HepG2 (cell line): ENCODE measurements around the gene EGR1. TPM values are rescaled to one million over a fixed set of nuclear protein-coding genes. Genes with fewer than 3 reads are reported as not detected.
A peak's percentile ranks its signal among the peaks of the same experiment; 100 is the strongest.

ENCODE experiments used
- CREB1 ChIP-seq, 2 experiments: fragments of 450-650 bp in 1 of 2; IDR thresholded peaks; 2 replicates each; pipeline ENCODE4 v1.6.1; 2016 to 2017; ENCODE audit warnings: control low read depth in 1 of 2, mild to moderate bottlenecking in 1 of 2, missing compliant biosample characterization in 1 of 2, missing genetic modification characterization in 1 of 2
- ELF3 ChIP-seq: IDR thresholded peaks from 2 replicates; pipeline ENCODE4 v1.6.1; 2016; ENCODE audit warnings: missing genetic modification reagents, missing compliant biosample characterization
- MAZ ChIP-seq, 2 experiments: sonication (generic) in 1 of 2; formaldehyde crosslinking in 1 of 2; IDR thresholded peaks; 2 replicates each; pipeline versions ENCODE4 v1.5.0 to v1.6.1; 2012 to 2020; ENCODE audit warnings: low read depth in 2 of 2, mild to moderate bottlenecking in 2 of 2, borderline replicate concordance in 1 of 2, improper control_type of control experiment in 1 of 2, low read length in 1 of 2, missing genetic modification reagents in 1 of 2, moderate library complexity in 1 of 2
- MTA3 ChIP-seq: sonication (generic); formaldehyde crosslinking; IDR thresholded peaks from 2 replicates; pipeline ENCODE4 v1.4.0; 2020; ENCODE audit warnings: missing genetic modification reagents
- MTF2 ChIP-seq: sonication (generic); formaldehyde crosslinking; IDR thresholded peaks from 2 replicates; pipeline ENCODE4 v1.5.0; 2020; ENCODE audit warnings: missing genetic modification reagents, borderline replicate concordance
- MZF1 ChIP-seq: sonication (generic); formaldehyde crosslinking; IDR thresholded peaks from 2 replicates; pipeline ENCODE4 v1.8.1; 2023; ENCODE audit warnings: mild to moderate bottlenecking, missing genetic modification reagents, borderline replicate concordance
- TSC22D2 ChIP-seq: sonication (generic); formaldehyde crosslinking; IDR thresholded peaks from 2 replicates; pipeline ENCODE4 v1.5.1; 2020; ENCODE audit warnings: missing genetic modification reagents, mild to moderate bottlenecking, borderline replicate concordance
- XBP1 ChIP-seq: sonication (generic); formaldehyde crosslinking; IDR thresholded peaks from 2 replicates; pipeline ENCODE4 v1.5.0; 2020; ENCODE audit warnings: missing genetic modification reagents
- ZMYM4 ChIP-seq: sonication (generic); formaldehyde crosslinking; IDR thresholded peaks from 2 replicates; pipeline ENCODE4 v1.8.1; 2023; ENCODE audit warnings: mild to moderate bottlenecking, missing genetic modification reagents
- ZNF20 ChIP-seq: sonication (generic); formaldehyde crosslinking; IDR thresholded peaks from 2 replicates; pipeline ENCODE4 v1.4.0; 2020; ENCODE audit warnings: mild to moderate bottlenecking, moderate library complexity, missing genetic modification reagents
- ZNF225 ChIP-seq: sonication (generic); formaldehyde crosslinking; IDR thresholded peaks from 2 replicates; pipeline ENCODE4 v1.4.0; 2020; ENCODE audit warnings: mild to moderate bottlenecking, missing genetic modification reagents
- ZNF256 ChIP-seq: sonication (generic); formaldehyde crosslinking; conservative IDR thresholded peaks from 2 replicates; pipeline ENCODE4 v1.4.0; 2020; ENCODE audit warnings: missing genetic modification reagents
- ZNF30 ChIP-seq: sonication (generic); formaldehyde crosslinking; IDR thresholded peaks from 2 replicates; pipeline ENCODE4 v1.5.0; 2020; ENCODE audit warnings: mild to moderate bottlenecking, missing genetic modification reagents
- ZNF331 ChIP-seq: sonication (generic); formaldehyde crosslinking; IDR thresholded peaks from 2 replicates; pipeline ENCODE4 v1.4.0; 2020; ENCODE audit warnings: missing genetic modification reagents
- ZNF34 ChIP-seq: sonication (generic); formaldehyde crosslinking; IDR thresholded peaks from 2 replicates; pipeline ENCODE4 v1.4.0; 2020; ENCODE audit warnings: mild to moderate bottlenecking, missing genetic modification reagents, borderline replicate concordance
- ZNF343 ChIP-seq: sonication (generic); formaldehyde crosslinking; IDR thresholded peaks from 2 replicates; pipeline ENCODE4 v1.4.0; 2020; ENCODE audit warnings: mild to moderate bottlenecking, missing genetic modification reagents
- ZNF367 ChIP-seq: sonication (generic); formaldehyde crosslinking; IDR thresholded peaks from 2 replicates; pipeline ENCODE4 v1.4.0; 2020; ENCODE audit warnings: missing genetic modification reagents, borderline replicate concordance
- ZNF510 ChIP-seq: sonication (generic); formaldehyde crosslinking; IDR thresholded peaks from 2 replicates; pipeline ENCODE4 v1.4.0; 2020; ENCODE audit warnings: low read depth, mild to moderate bottlenecking, missing genetic modification reagents
- ZNF691 ChIP-seq: sonication (generic); formaldehyde crosslinking; IDR thresholded peaks from 2 replicates; pipeline ENCODE4 v1.4.0; 2020; ENCODE audit warnings: missing genetic modification reagents, low read depth, mild to moderate bottlenecking, borderline replicate concordance
- polyA plus RNA-seq, 8 experiments: library from polyadenylated mRNA; depleted of rRNA in 3 of 8; stranded (reverse) in 7 of 8; unstranded in 1 of 8; fragments of >200 nt; fragmentation: Illumina TruSeq in 4 of 8; extraction: Trizol in 4 of 8; gene quantifications; 2 replicates each; pipeline versions ENCODE4 v1.2.1 to v1.2.3, GENCODE V29; 2011 to 2016; ENCODE audit warnings: low read depth in 4 of 8, missing spikeins in 1 of 8, mixed read lengths in 1 of 8; ENCODE audit not compliant: insufficient read depth in 1 of 8
- total RNA-seq, 5 experiments: library from RNA; depleted of rRNA; stranded (reverse); fragments of >200 nt; fragmentation: Illumina TruSeq; extraction: Trizol; gene quantifications; 2 replicates each; pipeline ENCODE4 v1.2.3, GENCODE V29; 2016; ENCODE audit warnings: low read depth in 1 of 5
- TF ChIP-seq, protein P1 (sequence below), 2 experiments: fragments of 450-650 bp in 1 of 2; sonication (generic) in 1 of 2; formaldehyde crosslinking in 1 of 2; IDR thresholded peaks; 2 replicates each; pipeline versions ENCODE4 v1.6.1 to v1.8.0; 2016 to 2022; ENCODE audit warnings: antibody characterized with exemption in 1 of 2, mild to moderate bottlenecking in 1 of 2, missing genetic modification reagents in 1 of 2

Gene EGR1
- total and polyA plus RNA-seq, 2 of the 13 experiments (the other 11 are each of a cell fraction or from before 2014, with no cell fraction given) = 4.1 to 4.5 TPM

- TF ChIP-seq MAZ (IDR thresholded peaks at IDR 0.05; ENCODE audit: borderline replicate concordance, low read depth, low read length) (no peak), MAZ (CRISPR knock-in tag; IDR thresholded peaks at IDR 0.05; ENCODE audit: low read depth) (no peak), CREB1 (IDR thresholded peaks at IDR 0.05) (peak; percentile 95), CREB1 (CRISPR knock-in tag; IDR thresholded peaks at IDR 0.05) (no peak), ELF3 (peak; percentile 30; the same call in 1 of the 2 replicates), ZNF343 (CRISPR knock-in tag) (no peak), ZNF225 (CRISPR knock-in tag) (no peak), MTF2 (CRISPR knock-in tag) (no peak), ZNF510 (CRISPR knock-in tag) (no peak), MTA3 (CRISPR knock-in tag) (no peak), MZF1 (CRISPR knock-in tag) (no peak), TSC22D2 (CRISPR knock-in tag) (no peak), ZMYM4 (CRISPR knock-in tag) (no peak), ZNF367 (CRISPR knock-in tag) (no peak), ZNF30 (CRISPR knock-in tag) (no peak), XBP1 (no peak), ZNF256 (CRISPR knock-in tag) (no peak), ZNF331 (CRISPR knock-in tag) (no peak), ZNF34 (no peak), ZNF20 (CRISPR knock-in tag) (no peak), ZNF691 (CRISPR knock-in tag) (no peak)
- TF ChIP-seq, protein P1, sequence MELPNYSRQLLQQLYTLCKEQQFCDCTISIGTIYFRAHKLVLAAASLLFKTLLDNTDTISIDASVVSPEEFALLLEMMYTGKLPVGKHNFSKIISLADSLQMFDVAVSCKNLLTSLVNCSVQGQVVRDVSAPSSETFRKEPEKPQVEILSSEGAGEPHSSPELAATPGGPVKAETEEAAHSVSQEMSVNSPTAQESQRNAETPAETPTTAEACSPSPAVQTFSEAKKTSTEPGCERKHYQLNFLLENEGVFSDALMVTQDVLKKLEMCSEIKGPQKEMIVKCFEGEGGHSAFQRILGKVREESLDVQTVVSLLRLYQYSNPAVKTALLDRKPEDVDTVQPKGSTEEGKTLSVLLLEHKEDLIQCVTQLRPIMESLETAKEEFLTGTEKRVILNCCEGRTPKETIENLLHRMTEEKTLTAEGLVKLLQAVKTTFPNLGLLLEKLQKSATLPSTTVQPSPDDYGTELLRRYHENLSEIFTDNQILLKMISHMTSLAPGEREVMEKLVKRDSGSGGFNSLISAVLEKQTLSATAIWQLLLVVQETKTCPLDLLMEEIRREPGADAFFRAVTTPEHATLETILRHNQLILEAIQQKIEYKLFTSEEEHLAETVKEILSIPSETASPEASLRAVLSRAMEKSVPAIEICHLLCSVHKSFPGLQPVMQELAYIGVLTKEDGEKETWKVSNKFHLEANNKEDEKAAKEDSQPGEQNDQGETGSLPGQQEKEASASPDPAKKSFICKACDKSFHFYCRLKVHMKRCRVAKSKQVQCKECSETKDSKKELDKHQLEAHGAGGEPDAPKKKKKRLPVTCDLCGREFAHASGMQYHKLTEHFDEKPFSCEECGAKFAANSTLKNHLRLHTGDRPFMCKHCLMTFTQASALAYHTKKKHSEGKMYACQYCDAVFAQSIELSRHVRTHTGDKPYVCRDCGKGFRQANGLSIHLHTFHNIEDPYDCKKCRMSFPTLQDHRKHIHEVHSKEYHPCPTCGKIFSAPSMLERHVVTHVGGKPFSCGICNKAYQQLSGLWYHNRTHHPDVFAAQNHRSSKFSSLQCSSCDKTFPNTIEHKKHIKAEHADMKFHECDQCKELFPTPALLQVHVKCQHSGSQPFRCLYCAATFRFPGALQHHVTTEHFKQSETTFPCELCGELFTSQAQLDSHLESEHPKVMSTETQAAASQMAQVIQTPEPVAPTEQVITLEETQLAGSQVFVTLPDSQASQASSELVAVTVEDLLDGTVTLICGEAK (IDR thresholded peaks at IDR 0.05) = no peak
- TF ChIP-seq, protein P1 (CRISPR knock-in tag; IDR thresholded peaks at IDR 0.05) = no peak
Measured at GRCh38 chr5:138449501-138450239, 15.6 kb upstream of the EGR1 start (continued).
